IMR-90 (cell line): Measurements from ENCODE around the gene GFER. TPM values are rescaled to one million over a fixed set of nuclear protein-coding genes. Genes with fewer than 3 reads are reported as not detected.

Source experiments
- ATAC-seq: fragments of 200-7000 bp; cut with Tn5 transposase; 2 replicates; pipeline ENCODE4 v1.9.1; 2020; ENCODE audit warnings: low read depth, mild to moderate bottlenecking, moderate library complexity
- BruUV-seq: library from RNA; stranded (reverse); fragments of 400-500 nt; replicated peaks from 2 replicates; lab custom pipeline; 2021; lab: Mats Ljungman, UMichigan
- CTCF ChIA-PET: fragments of 300-600 bp; formaldehyde crosslinking; extraction: SDS; loops from one replicate; lab custom pipeline; 2021; ENCODE audit warnings: antibody characterized with exemption; lab: Yijun Ruan, JAX
- POLR2A ChIA-PET: fragments of 300-600 bp; sonication (Branson Sonifier 250); formaldehyde crosslinking; loops from one replicate; lab custom pipeline; 2022; ENCODE audit warnings: antibody characterized with exemption; ENCODE audit not compliant: unreplicated experiment; lab: Charles Lee
- DNase-seq: peaks from one replicate; pipeline ENCODE4 v3.0.0; 2013
- H2AFZ ChIP-seq: replicated peaks from 2 replicates; pipeline ENCODE3; 2013; ENCODE audit warnings: low read length, mild to moderate bottlenecking; ENCODE audit not compliant: poor library complexity
- H2AK5ac ChIP-seq: 2 replicates; pipeline ENCODE4 v1.6.1; 2013; ENCODE audit warnings: low read depth, low read length, inconsistent platforms
- H2AK9ac ChIP-seq: replicated peaks from 2 replicates; pipeline ENCODE3; 2013; ENCODE audit warnings: mild to moderate bottlenecking, low read depth, low read length, moderate library complexity; ENCODE audit not compliant: poor library complexity
- H2BK120ac ChIP-seq: 2 replicates; pipeline ENCODE4 v1.6.1; 2013; ENCODE audit warnings: low read depth, low read length, inconsistent platforms
- H2BK15ac ChIP-seq: 3 replicates; pipeline ENCODE4 v1.6.1; 2013; ENCODE audit warnings: low read depth, low read length, inconsistent platforms
- H2BK20ac ChIP-seq: 2 replicates; pipeline ENCODE4 v1.6.1; 2013; ENCODE audit warnings: low read depth, mild to moderate bottlenecking, inconsistent platforms, low read length, moderate library complexity
- H2BK5ac ChIP-seq: 2 replicates; pipeline ENCODE4 v1.6.1; 2013; ENCODE audit warnings: mild to moderate bottlenecking, low read depth, low read length, inconsistent platforms; ENCODE audit not compliant: poor library complexity, severe bottlenecking
- H3K14ac ChIP-seq: replicated peaks from 2 replicates; pipeline ENCODE4 v1.6.1; 2013; ENCODE audit warnings: low read depth, low read length, inconsistent platforms
- H3K18ac ChIP-seq: 2 replicates; pipeline ENCODE4 v1.6.1; 2013; ENCODE audit warnings: low read depth, low read length, control low read depth
- H3K23ac ChIP-seq: 2 replicates; pipeline ENCODE4 v1.6.1; 2013; ENCODE audit warnings: low read depth, low read length, inconsistent platforms
- H3K27ac ChIP-seq: 2 replicates; pipeline ENCODE4 v1.5.1; 2013; ENCODE audit warnings: mild to moderate bottlenecking, control low read depth, low read length; ENCODE audit not compliant: insufficient read depth
- H3K27me3 ChIP-seq: 2 replicates; pipeline ENCODE4 v1.6.1; 2013; ENCODE audit warnings: low read length; ENCODE audit not compliant: control insufficient read depth, insufficient read depth
- H3K36me3 ChIP-seq: 2 replicates; pipeline ENCODE4 v1.6.1; 2013; ENCODE audit warnings: low read length, mixed read lengths; ENCODE audit not compliant: control insufficient read depth, insufficient read depth
- H3K4ac ChIP-seq: 2 replicates; pipeline ENCODE4 v1.6.1; 2013; ENCODE audit warnings: low read depth, low read length, inconsistent platforms
- H3K4me1 ChIP-seq: 2 replicates; pipeline ENCODE4 v1.6.1; 2013; ENCODE audit warnings: low read length, mixed read lengths; ENCODE audit not compliant: control insufficient read depth, insufficient read depth
- H3K4me2 ChIP-seq: 2 replicates; pipeline ENCODE4 v1.6.1; 2013; ENCODE audit warnings: low read depth, mild to moderate bottlenecking, control low read depth, low read length, moderate library complexity
- H3K4me3 ChIP-seq: 2 replicates; pipeline ENCODE4 v1.5.1; 2013; ENCODE audit warnings: low read depth, mild to moderate bottlenecking, control low read depth, low read length, moderate library complexity; ENCODE audit not compliant: insufficient read depth
- H3K56ac ChIP-seq: 2 replicates; pipeline ENCODE4 v1.6.1; 2013; ENCODE audit warnings: low read length, inconsistent platforms; ENCODE audit not compliant: insufficient read depth; ENCODE audit errors: extremely low read depth
- H3K79me1 ChIP-seq, 2 experiments: 2 replicates each; pipeline ENCODE4 v1.6.1; 2013; ENCODE audit warnings: low read length in 2 of 2, inconsistent platforms in 1 of 2, low read depth in 1 of 2
- H3K9ac ChIP-seq: 2 replicates; pipeline ENCODE4 v1.6.1; 2013; ENCODE audit warnings: low read depth, low read length, control low read depth
- H3K9me1 ChIP-seq: 2 replicates; pipeline ENCODE4 v1.6.1; 2013; ENCODE audit warnings: low read length, inconsistent platforms; ENCODE audit not compliant: insufficient read depth
- H3K9me3 ChIP-seq: 2 replicates; pipeline ENCODE4 v1.6.1; 2013; ENCODE audit warnings: low read length; ENCODE audit not compliant: control insufficient read depth, insufficient read depth
- H4K20me1 ChIP-seq: 2 replicates; pipeline ENCODE4 v1.6.1; 2013; ENCODE audit warnings: low read length, inconsistent platforms; ENCODE audit not compliant: insufficient read depth
- H4K5ac ChIP-seq: 2 replicates; pipeline ENCODE4 v1.6.1; 2013; ENCODE audit warnings: mild to moderate bottlenecking, low read depth, low read length, control low read depth
- H4K8ac ChIP-seq, 2 experiments: 2 replicates each; pipeline ENCODE4 v1.6.1; 2013; ENCODE audit warnings: low read depth in 2 of 2, low read length in 2 of 2, control low read depth in 1 of 2, inconsistent platforms in 1 of 2
- H4K91ac ChIP-seq: 2 replicates; pipeline ENCODE4 v1.6.1; 2013; ENCODE audit warnings: low read depth, low read length, inconsistent platforms; ENCODE audit not compliant: insufficient read depth
- ELK1 ChIP-seq: fragments of 150-350 bp; IDR thresholded peaks from 2 replicates; pipeline ENCODE4 v1.6.1; 2016; ENCODE audit warnings: low read depth, mild to moderate bottlenecking, low read length, moderate library complexity, borderline replicate concordance
- WGBS, 2 experiments: methylation state at CpG; one replicate each; pipeline versions ENCODE4 v1.1.5 to v1.1.7; 2013; ENCODE audit warnings: missing lambda C conversion rate in 2 of 2; ENCODE audit not compliant: insufficient read length in 1 of 2; ENCODE audit errors: extremely low coverage in 2 of 2; 5-methylcytosine and 5-hydroxymethylcytosine counted together
- dilution Hi-C: fragments of 300-500 bp; cut with HindIII; formaldehyde crosslinking; loops from one replicate; pipeline ENCODE4 v1.14.3; 2018; ENCODE audit warnings: low sequenced_read_pairs; ENCODE audit not compliant: unreplicated experiment
- in situ Hi-C: fragments of 300-500 bp; cut with MboI; formaldehyde crosslinking; loops from 3 replicates; pipeline ENCODE4 v1.14.3; 2019; ENCODE audit warnings: low sequenced_read_pairs, inconsistent platforms, mixed read lengths
- intact Hi-C: fragments of 100-400 bp; cut with micrococcal nuclease; formaldehyde crosslinking; loops from 2 replicates; pipeline ENCODE4 v1.10.0; 2022
- polyA plus RNA-seq, 3 experiments: library from polyadenylated mRNA; depleted of rRNA; stranded (reverse); fragments of >200 nt; gene quantifications; 2 replicates each; pipeline ENCODE4 v1.2.3, GENCODE V29; 2012; ENCODE audit warnings: low replicate concordance in 1 of 3
- total RNA-seq: library from RNA; depleted of rRNA; stranded (reverse); fragments of >200 nt; gene quantifications from 2 replicates; pipeline ENCODE4 v1.2.3, GENCODE V29; 2012

Gene GFER
- total and polyA plus RNA-seq, 2 of the 4 experiments (the other 2 are of a cell fraction), result 6.8 to 19.8 TPM

- H3K4me3 ChIP-seq, result no peak overlapping the region
- intact Hi-C loops, result no loop called here
Observed at GRCh38 chr16:1945559-1946391, 38.2 kb upstream of the GFER start.

More at GRCh38 chr16:1945559-1946391, 38.2 kb upstream of the GFER start:
- Histone ChIP-seq H3K9me1 (no peaks in the 10 kb centered on the region), H2BK5ac (no peak overlapping the region), H4K91ac (no peak overlapping the region), H3K9me3 (no peaks in the 10 kb centered on the region), H3K79me1 (peaks cover 9 to 13% of the 10 kb centered on the region in 2 experiments; a peak in 3 of 4 replicates), H4K5ac (no peak overlapping the region), H3K14ac (no peak overlapping the region), H2BK20ac (no peak overlapping the region), H2BK120ac (no peak overlapping the region), H3K27ac (no peak overlapping the region), H3K4me1 (peaks cover 5% of the 10 kb centered on the region; the same call in 1 of the 2 replicates), H3K27me3 (no peaks in the 10 kb centered on the region), H3K23ac (no peak overlapping the region), H2BK15ac (no peak overlapping the region), H2AK5ac (no peak overlapping the region), H3K4me2 (no peak overlapping the region), H4K8ac (no peak overlapping the region), H3K4ac (no peak overlapping the region), H2AK9ac (no peak overlapping the region), H2AFZ (peak overlapping the region; percentile 58), H3K18ac (no peak overlapping the region), H3K56ac (no peak overlapping the region), H4K20me1 (no peaks in the 10 kb centered on the region), H3K36me3 (peaks cover 1% of the 10 kb centered on the region; the same call in 1 of the 2 replicates), H3K9ac (no peak overlapping the region)
- DNase-seq (no peak), ATAC-seq (no peak)
- dilution Hi-C loops (no loop called here), in situ Hi-C loops (no loop called here)
- 84% methylated on average over 3 of the region's 19 CpGs; no CpG with 5 or more reads in 1 of the 2 experiments for WGBS, 2 experiments
- BruUV-seq, result no TSS peak
- TF ChIP-seq ELK1, result no peak
- POLR2A ChIA-PET, result no interaction called here
- CTCF ChIA-PET, result no interaction called here
